Heart left ventricle (tissue), 13 donors: ENCODE results near the gene FSTL4.

ENCODE experiments used
- CTCF ChIP-seq, 12 donors: fragments of 200-600 bp; sonication (generic) in 4 of 12; IDR thresholded peaks; one replicate each; pipeline versions ENCODE4 v1.5.0 to v1.8.0; 2018 to 2022; ENCODE audit warnings: antibody characterized with exemption in 12 of 12, mild to moderate bottlenecking in 5 of 12
- POLR2A ChIP-seq, 2 donors: fragments of 450-650 bp; IDR thresholded peaks; one replicate each; pipeline ENCODE4 v1.6.1; 2017; ENCODE audit warnings: antibody characterized with exemption in 2 of 2, mild to moderate bottlenecking in 2 of 2, moderate library complexity in 2 of 2
- donor health status: ischemic (EF 13 %, LVEDD 7.1; RV severe dilation, severe dysfunction).
- donor health status: DM: no; HTN: yes; CAD: no.
- donor health status: DM: no; HTN: no; CAD: no.
- donor health status: ischemic (EF 25% LVEDD 6.9; RV normal size, moderate dysfunction).
- donor health status: ischemic (EF 25% LVEDD 5.7; RV mildly dilated, moderate dysfunction).
- donor health status: ischemic (EF 35%, LVEDD 5.7; RV mildly dilated, moderate dysfunction).
- donor health status: nonischemic (EF 11% LVEDD 7.7; RV severe dilation, severe dysfunction).
- donor health status: DM: yes; HTN: yes; CAD: no.
- donor health status: PGD.
- donor health status: ischemic (EF 29% LVEDD 5.4; RV normal size, mild dysfunction).
- donor health status: nonischemic (EF 23%, LVEDD 6.1; RV moderate dilation, normal function).

- TF ChIP-seq CTCF (IDR thresholded peaks at IDR 0.05) (no peak), POLR2A (IDR thresholded peaks at IDR 0.05) (no peak)
Measured at GRCh38 chr5:133392448-133392847, 219.9 kb downstream of the FSTL4 start.
